Fibroblast of lung (primary cell): ENCODE results near the gene PRCD. TPM values are rescaled to one million over a fixed set of nuclear protein-coding genes. Genes with fewer than 3 reads are reported as not detected.

ENCODE experiments used
- DNase-seq, 2 donors: peaks; one replicate each; pipeline versions ENCODE4 v3.0.0 to v3.0.0-alpha.2; 2010; ENCODE audit warnings: low read depth in 2 of 2
- H2AFZ ChIP-seq: 2 replicates; pipeline ENCODE4 v1.5.1; 2012; ENCODE audit warnings: low read length, control low read depth, inconsistent platforms
- H3K27ac ChIP-seq: 2 replicates; pipeline ENCODE4 v1.5.1; 2011; ENCODE audit warnings: low read length, control low read depth; ENCODE audit not compliant: insufficient read depth
- H3K27me3 ChIP-seq: 2 replicates; pipeline ENCODE4 v1.5.1; 2011; ENCODE audit warnings: mild to moderate bottlenecking, low read length; ENCODE audit not compliant: control insufficient read depth, insufficient read depth
- H3K36me3 ChIP-seq: 2 replicates; pipeline ENCODE4 v1.5.1; 2011; ENCODE audit warnings: low read length; ENCODE audit not compliant: control insufficient read depth, insufficient read depth
- H3K4me1 ChIP-seq: 2 replicates; pipeline ENCODE4 v1.5.1; 2011; ENCODE audit warnings: low read length; ENCODE audit not compliant: control insufficient read depth, insufficient read depth; ENCODE audit errors: extremely low read depth
- H3K4me2 ChIP-seq: 2 replicates; pipeline ENCODE4 v1.5.1; 2011; ENCODE audit warnings: low read length, control low read depth; ENCODE audit not compliant: insufficient read depth; ENCODE audit errors: extremely low read depth
- H3K4me3 ChIP-seq, 4 experiments: fragments of 200-600 bp in 1 of 4; sonication (generic) in 1 of 4; replicated peaks in 1 of 4; 2 replicates each; pipeline ENCODE4 v1.5.1; 2011 to 2016; ENCODE audit warnings: low read length in 4 of 4, low read depth in 3 of 4, mild to moderate bottlenecking in 3 of 4, control low read depth in 2 of 4, inconsistent platforms in 1 of 4, mixed read lengths in 1 of 4; ENCODE audit not compliant: insufficient read depth in 1 of 4; ENCODE audit errors: control extremely low read depth in 1 of 4
- H3K79me2 ChIP-seq: 2 replicates; pipeline ENCODE4 v1.5.1; 2012; ENCODE audit warnings: mild to moderate bottlenecking, low read length, inconsistent platforms; ENCODE audit not compliant: control insufficient read depth, insufficient read depth
- H3K9ac ChIP-seq: 2 replicates; pipeline ENCODE4 v1.5.1; 2011; ENCODE audit warnings: mild to moderate bottlenecking, low read length, control low read depth; ENCODE audit not compliant: insufficient read depth
- H3K9me3 ChIP-seq: 2 replicates; pipeline ENCODE4 v1.5.1; 2012; ENCODE audit warnings: low read depth, low read length; ENCODE audit not compliant: control insufficient read depth, insufficient read depth
- H4K20me1 ChIP-seq: 2 replicates; pipeline ENCODE4 v1.5.1; 2011; ENCODE audit warnings: low read length; ENCODE audit not compliant: control insufficient read depth, insufficient read depth; ENCODE audit errors: extremely low read depth
- CTCF ChIP-seq, 2 donors: IDR thresholded peaks in 1 of 2; conservative IDR thresholded peaks in 1 of 2; 1 replicate in 1 of 2; 2 replicates in 1 of 2; pipeline ENCODE4 v1.5.1; 2011 to 2012; ENCODE audit warnings: low read length in 2 of 2, control low read depth in 1 of 2, inconsistent platforms in 1 of 2, low read depth in 1 of 2, mild to moderate bottlenecking in 1 of 2
- EZH2 ChIP-seq: IDR thresholded peaks from 2 replicates; pipeline ENCODE4 v1.5.1; 2012; ENCODE audit warnings: low read length, control low read depth, mild to moderate bottlenecking; ENCODE audit errors: missing control alignments
- polyA plus RNA-seq, 2 donors: library from polyadenylated mRNA; depleted of rRNA in 1 of 2; stranded (reverse) in 1 of 2; unstranded in 1 of 2; fragments of >200 nt; gene quantifications; 2 replicates each; pipeline ENCODE4 v1.2.1, GENCODE V29; 2011 to 2012; ENCODE audit warnings: missing spikeins in 1 of 2
- total RNA-seq: library from RNA; depleted of rRNA; stranded (reverse); fragments of >200 nt; gene quantifications from 2 replicates; pipeline ENCODE4 v1.2.1, GENCODE V29; 2014

Gene PRCD
- total and polyA plus RNA-seq, 2 donors (not counting 1 experiment from before 2014, with no cell fraction given) = 0.89 to 4.3 TPM

- no peak overlapping the region for H3K4me2 ChIP-seq
- H3K27me3 ChIP-seq = no peaks in the 10 kb centered on the region
- no peak overlapping the region for H3K9ac ChIP-seq
- no peak overlapping the region for H2AFZ ChIP-seq
- no peaks in the 10 kb centered on the region for H3K4me1 ChIP-seq
- H3K9me3 ChIP-seq = no peaks in the 10 kb centered on the region
- no peak for DNase-seq
- TF ChIP-seq CTCF (conservative IDR thresholded peaks at IDR 0.05 in 1 of 2, IDR thresholded peaks at IDR 0.05 in 1 of 2; ENCODE audit: low read depth in 1 of 2, low read length in 2 of 2) = no peak
- no peak for TF ChIP-seq EZH2
- H3K4me3 ChIP-seq = no peak overlapping the region
- no peaks in the 10 kb centered on the region for H4K20me1 ChIP-seq
- no peaks in the 10 kb centered on the region for H3K36me3 ChIP-seq
- no peak overlapping the region for H3K27ac ChIP-seq
- H3K79me2 ChIP-seq = no peaks in the 10 kb centered on the region
These were observed 33.3 kb downstream of the PRCD start for GRCh38 chr17:76573096-76573495.

- Histone ChIP-seq H3K27ac (no peak overlapping the region), H3K9ac (no peak overlapping the region), H4K20me1 (no peaks in the 10 kb centered on the region), H3K4me3 (no peak overlapping the region), H3K36me3 (no peaks in the 10 kb centered on the region), H3K79me2 (no peaks in the 10 kb centered on the region), H3K4me1 (no peaks in the 10 kb centered on the region), H3K4me2 (no peak overlapping the region), H3K27me3 (no peaks in the 10 kb centered on the region), H3K9me3 (no peaks in the 10 kb centered on the region), H2AFZ (no peak overlapping the region)
- DNase-seq = no peak
- no peak for TF ChIP-seq CTCF (conservative IDR thresholded peaks at IDR 0.05 in 1 of 2, IDR thresholded peaks at IDR 0.05 in 1 of 2; ENCODE audit: low read depth in 1 of 2, low read length in 2 of 2)
- no peak for TF ChIP-seq EZH2
These were observed 34.3 kb downstream of the PRCD start for GRCh38 chr17:76574166-76574565.

- TF ChIP-seq EZH2 (no peak), CTCF (conservative IDR thresholded peaks at IDR 0.05 in 1 of 2, IDR thresholded peaks at IDR 0.05 in 1 of 2; ENCODE audit: low read depth in 1 of 2, low read length in 2 of 2) (no peak)
- no peak overlapping the region for H2AFZ ChIP-seq
- H3K4me1 ChIP-seq = no peaks in the 10 kb centered on the region
- no peaks in the 10 kb centered on the region for H3K36me3 ChIP-seq
- H4K20me1 ChIP-seq = no peaks in the 10 kb centered on the region
- no peaks in the 10 kb centered on the region for H3K9me3 ChIP-seq
- H3K27me3 ChIP-seq = no peaks in the 10 kb centered on the region
- no peak for DNase-seq
- H3K27ac ChIP-seq = no peak overlapping the region
- no peaks in the 10 kb centered on the region for H3K79me2 ChIP-seq
- no peak overlapping the region for H3K4me2 ChIP-seq
- H3K9ac ChIP-seq = no peak overlapping the region
- no peak overlapping the region for H3K4me3 ChIP-seq
These were observed 35.7 kb downstream of the PRCD start for GRCh38 chr17:76575570-76575969.
